ENCODE data around the gene SEMA5B.

Gene SEMA5B

GRCh38 chr3:122969585-122970469 lies 57.7 kb downstream of the SEMA5B start:
- Histone ChIP-seq H3K4me3 (ENCODE audit: low read length) (no peak overlapping the region), H3K9ac (ENCODE audit: low read length) (no peak overlapping the region), H3K36me3 (ENCODE audit: control insufficient read depth, insufficient read depth, low read length) (no peaks in the 10 kb centered on the region), H3K27ac (ENCODE audit: low read depth, low read length) (no peak overlapping the region), H3K4me1 (ENCODE audit: control insufficient read depth, insufficient read depth, low read length) (peaks cover 10% of the 10 kb centered on the region), H3K27me3 (ENCODE audit: control insufficient read depth, insufficient read depth, low read length) (no peaks in the 10 kb centered on the region)

- Histone ChIP-seq H3K27ac (ENCODE audit: low read depth, low read length) (no peak overlapping the region), H3K36me3 (ENCODE audit: control insufficient read depth, insufficient read depth, low read length) (no peaks in the 10 kb centered on the region), H3K9ac (ENCODE audit: low read length) (no peak overlapping the region), H3K27me3 (ENCODE audit: control insufficient read depth, insufficient read depth, low read length) (no peaks in the 10 kb centered on the region), H3K4me1 (ENCODE audit: control insufficient read depth, insufficient read depth, low read length) (peaks cover 4% of the 10 kb centered on the region), H3K4me3 (ENCODE audit: low read length) (no peak overlapping the region)
Observed at GRCh38 chr3:122967765-122968164, 59.8 kb downstream of the SEMA5B start.

- no peaks in the 10 kb centered on the region for H3K27me3 ChIP-seq (ENCODE audit: control insufficient read depth, insufficient read depth, low read length)
- no peak overlapping the region for H3K27ac ChIP-seq (ENCODE audit: low read depth, low read length)
- no peak overlapping the region for H3K9ac ChIP-seq (ENCODE audit: low read length)
- H3K36me3 ChIP-seq (ENCODE audit: control insufficient read depth, insufficient read depth, low read length) = no peaks in the 10 kb centered on the region
- peaks cover 4% of the 10 kb centered on the region for H3K4me1 ChIP-seq (ENCODE audit: control insufficient read depth, insufficient read depth, low read length)
- H3K4me3 ChIP-seq (ENCODE audit: low read length) = no peak overlapping the region
Observed at GRCh38 chr3:122967356-122967755, 60.2 kb downstream of the SEMA5B start.

- Histone ChIP-seq H3K4me3 (ENCODE audit: low read length) (no peak overlapping the region), H3K4me1 (ENCODE audit: control insufficient read depth, insufficient read depth, low read length) (peaks cover 4% of the 10 kb centered on the region), H3K27ac (ENCODE audit: low read depth, low read length) (no peak overlapping the region), H3K36me3 (ENCODE audit: control insufficient read depth, insufficient read depth, low read length) (no peaks in the 10 kb centered on the region), H3K9ac (ENCODE audit: low read length) (no peak overlapping the region), H3K27me3 (ENCODE audit: control insufficient read depth, insufficient read depth, low read length) (no peaks in the 10 kb centered on the region)
Observed at GRCh38 chr3:122966045-122966444, 61.5 kb downstream of the SEMA5B start.

- Histone ChIP-seq H3K27ac (ENCODE audit: low read depth, low read length) (no peak overlapping the region), H3K36me3 (ENCODE audit: control insufficient read depth, insufficient read depth, low read length) (no peaks in the 10 kb centered on the region), H3K4me3 (ENCODE audit: low read length) (no peak overlapping the region), H3K4me1 (ENCODE audit: control insufficient read depth, insufficient read depth, low read length) (peaks cover 2% of the 10 kb centered on the region), H3K9ac (ENCODE audit: low read length) (no peak overlapping the region), H3K27me3 (ENCODE audit: control insufficient read depth, insufficient read depth, low read length) (no peaks in the 10 kb centered on the region)
Observed at GRCh38 chr3:122964811-122965210, 62.8 kb downstream of the SEMA5B start.

GRCh38 chr3:122962149-122962548 lies 65.4 kb downstream of the SEMA5B start:
- Histone ChIP-seq H3K36me3 (ENCODE audit: control insufficient read depth, insufficient read depth, low read length) (no peaks in the 10 kb centered on the region), H3K9ac (ENCODE audit: low read length) (no peak overlapping the region), H3K27ac (ENCODE audit: low read depth, low read length) (no peak overlapping the region), H3K4me1 (ENCODE audit: control insufficient read depth, insufficient read depth, low read length) (peaks cover 7% of the 10 kb centered on the region), H3K27me3 (ENCODE audit: control insufficient read depth, insufficient read depth, low read length) (no peaks in the 10 kb centered on the region), H3K4me3 (ENCODE audit: low read length) (no peak overlapping the region)

GRCh38 chr3:122961146-122961545 lies 66.4 kb downstream of the SEMA5B start:
- Histone ChIP-seq H3K27me3 (ENCODE audit: control insufficient read depth, insufficient read depth, low read length) (no peaks in the 10 kb centered on the region), H3K36me3 (ENCODE audit: control insufficient read depth, insufficient read depth, low read length) (no peaks in the 10 kb centered on the region), H3K4me1 (ENCODE audit: control insufficient read depth, insufficient read depth, low read length) (peaks cover 16% of the 10 kb centered on the region), H3K9ac (ENCODE audit: low read length) (no peak overlapping the region), H3K27ac (ENCODE audit: low read depth, low read length) (no peak overlapping the region), H3K4me3 (ENCODE audit: low read length) (no peak overlapping the region)

GRCh38 chr3:122960652-122961051 lies 66.9 kb downstream of the SEMA5B start:
- no peak overlapping the region for H3K4me3 ChIP-seq (ENCODE audit: low read length)
- H3K27ac ChIP-seq (ENCODE audit: low read depth, low read length) = no peak overlapping the region
- H3K4me1 ChIP-seq (ENCODE audit: control insufficient read depth, insufficient read depth, low read length) = peaks cover 16% of the 10 kb centered on the region
- no peaks in the 10 kb centered on the region for H3K36me3 ChIP-seq (ENCODE audit: control insufficient read depth, insufficient read depth, low read length)
- H3K9ac ChIP-seq (ENCODE audit: low read length) = no peak overlapping the region
- H3K27me3 ChIP-seq (ENCODE audit: control insufficient read depth, insufficient read depth, low read length) = no peaks in the 10 kb centered on the region

- H3K4me1 ChIP-seq (ENCODE audit: control insufficient read depth, insufficient read depth, low read length) = peaks cover 16% of the 10 kb centered on the region
Observed at GRCh38 chr3:122959339-122959738, 68.2 kb downstream of the SEMA5B start.

GRCh38 chr3:122957707-122958689 lies 69.6 kb downstream of the SEMA5B start:
- Histone ChIP-seq H3K4me1 (ENCODE audit: control insufficient read depth, insufficient read depth, low read length) (peaks cover 16% of the 10 kb centered on the region), H3K4me3 (ENCODE audit: low read length) (no peak overlapping the region), H3K27ac (ENCODE audit: low read depth, low read length) (no peak overlapping the region), H3K36me3 (ENCODE audit: control insufficient read depth, insufficient read depth, low read length) (no peaks in the 10 kb centered on the region), H3K9ac (ENCODE audit: low read length) (no peak overlapping the region), H3K27me3 (ENCODE audit: control insufficient read depth, insufficient read depth, low read length) (no peaks in the 10 kb centered on the region)

More at GRCh38 chr3:122959339-122959738, 68.2 kb downstream of the SEMA5B start:
- no peak overlapping the region for H3K9ac ChIP-seq (ENCODE audit: low read length)
- no peak overlapping the region for H3K27ac ChIP-seq (ENCODE audit: low read depth, low read length)
- H3K36me3 ChIP-seq (ENCODE audit: control insufficient read depth, insufficient read depth, low read length) = no peaks in the 10 kb centered on the region
- no peaks in the 10 kb centered on the region for H3K27me3 ChIP-seq (ENCODE audit: control insufficient read depth, insufficient read depth, low read length)
- no peak overlapping the region for H3K4me3 ChIP-seq (ENCODE audit: low read length)

- no peaks in the 10 kb centered on the region for H3K27me3 ChIP-seq (ENCODE audit: control insufficient read depth, insufficient read depth, low read length)
- no peaks in the 10 kb centered on the region for H3K36me3 ChIP-seq (ENCODE audit: control insufficient read depth, insufficient read depth, low read length)
- H3K9ac ChIP-seq (ENCODE audit: low read length) = no peak overlapping the region
- no peak overlapping the region for H3K4me3 ChIP-seq (ENCODE audit: low read length)
- no peak overlapping the region for H3K27ac ChIP-seq (ENCODE audit: low read depth, low read length)
- peaks cover 16% of the 10 kb centered on the region for H3K4me1 ChIP-seq (ENCODE audit: control insufficient read depth, insufficient read depth, low read length)
Observed at GRCh38 chr3:122956693-122957455, 70.7 kb downstream of the SEMA5B start.

Data from rectal smooth muscle tissue (tissue), 1 donor.